HEK293 (cell line): ENCODE data around the gene EML3.

Experiments used
- CTCF ChIA-PET: fragments of 350-600 bp; formaldehyde crosslinking; extraction: SDS; loops from one replicate; lab custom pipeline; 2021; ENCODE audit warnings: antibody characterized with exemption; lab: Yijun Ruan, JAX
- POLR2A ChIA-PET: fragments of 300-600 bp; formaldehyde crosslinking; extraction: SDS; loops from one replicate; lab custom pipeline; 2020; ENCODE audit warnings: antibody characterized with exemption, inconsistent platforms; lab: Yijun Ruan, JAX
- H3K27ac ChIP-seq: fragments of 200-500 bp; sonication (Bioruptor generic); 2 replicates; pipeline ENCODE4 v1.5.1; 2014; ENCODE audit warnings: low read depth, low read length, control low read depth, inconsistent platforms; ENCODE audit errors: extremely low read depth
- H3K36me3 ChIP-seq, 2 experiments: fragments of 200-500 bp in 1 of 2; sonication (Bioruptor generic) in 1 of 2; 1 replicate in 1 of 2; 2 replicates in 1 of 2; pipeline ENCODE4 v1.5.1; 2014 to 2017; ENCODE audit warnings: inconsistent platforms in 2 of 2, low read length in 2 of 2; ENCODE audit not compliant: control insufficient read depth in 2 of 2, insufficient read depth in 1 of 2
- H3K4me1 ChIP-seq: fragments of 200-500 bp; sonication (Bioruptor generic); 2 replicates; pipeline ENCODE4 v1.5.1; 2014; ENCODE audit warnings: mild to moderate bottlenecking, low read length, inconsistent platforms; ENCODE audit not compliant: control insufficient read depth, insufficient read depth
- H3K4me3 ChIP-seq: 2 replicates; pipeline ENCODE4 v1.5.1; 2011; ENCODE audit warnings: low read depth, mild to moderate bottlenecking, control low read depth, low read length, moderate library complexity
- H3K9me3 ChIP-seq: fragments of 200-500 bp; sonication (Bioruptor generic); 2 replicates; pipeline ENCODE4 v1.5.1; 2014; ENCODE audit warnings: low read depth, low read length, inconsistent platforms; ENCODE audit not compliant: control insufficient read depth, insufficient read depth
- KLF16 ChIP-seq: fragments of 450-650 bp; formaldehyde crosslinking; IDR thresholded peaks from 2 replicates; pipeline ENCODE4 v1.5.1; 2017; ENCODE audit warnings: missing biosample characterization, missing genetic modification characterization
- SP2 ChIP-seq: fragments of 450-650 bp; formaldehyde crosslinking; IDR thresholded peaks from 2 replicates; pipeline ENCODE4 v1.5.1; 2016; ENCODE audit warnings: missing biosample characterization, missing genetic modification characterization
- ZBTB20 ChIP-seq: fragments of 450-650 bp; formaldehyde crosslinking; IDR thresholded peaks from 2 replicates; pipeline ENCODE4 v1.5.1; 2016; ENCODE audit warnings: missing biosample characterization, missing genetic modification characterization
- ZEB2 ChIP-seq: fragments of 450-650 bp; formaldehyde crosslinking; IDR thresholded peaks from 2 replicates; pipeline ENCODE4 v1.5.1; 2016; ENCODE audit warnings: missing biosample characterization, missing genetic modification characterization
- ZIC2 ChIP-seq: fragments of 450-650 bp; formaldehyde crosslinking; IDR thresholded peaks from 2 replicates; pipeline ENCODE4 v1.5.1; 2016; ENCODE audit warnings: missing biosample characterization, missing genetic modification characterization
- ZNF335 ChIP-seq: fragments of 450-650 bp; formaldehyde crosslinking; conservative IDR thresholded peaks from 2 replicates; pipeline ENCODE4 v1.5.1; 2016; ENCODE audit warnings: missing biosample characterization, missing genetic modification characterization
- ZNF404 ChIP-seq: fragments of 450-650 bp; formaldehyde crosslinking; IDR thresholded peaks from 2 replicates; pipeline ENCODE4 v1.5.1; 2017; ENCODE audit warnings: missing biosample characterization, missing genetic modification characterization
- ZNF426 ChIP-seq: fragments of 450-650 bp; formaldehyde crosslinking; IDR thresholded peaks from 2 replicates; pipeline ENCODE4 v1.5.1; 2017; ENCODE audit warnings: missing biosample characterization, missing genetic modification characterization, mild to moderate bottlenecking, inconsistent platforms, moderate library complexity
- ZNF473 ChIP-seq: fragments of 450-650 bp; formaldehyde crosslinking; IDR thresholded peaks from 2 replicates; pipeline ENCODE4 v1.5.1; 2017; ENCODE audit warnings: missing biosample characterization, missing genetic modification characterization
- ZNF501 ChIP-seq: fragments of 450-650 bp; formaldehyde crosslinking; IDR thresholded peaks from 2 replicates; pipeline ENCODE4 v1.5.1; 2016; ENCODE audit warnings: missing biosample characterization, missing genetic modification characterization
- ZNF629 ChIP-seq: fragments of 450-650 bp; formaldehyde crosslinking; IDR thresholded peaks from 2 replicates; pipeline ENCODE4 v1.5.1; 2017; ENCODE audit warnings: missing biosample characterization, missing genetic modification characterization
- ZNF776 ChIP-seq: fragments of 450-650 bp; formaldehyde crosslinking; IDR thresholded peaks from 2 replicates; pipeline ENCODE4 v1.5.0; 2017; ENCODE audit warnings: missing biosample characterization, missing genetic modification characterization, borderline replicate concordance
- ZNF777 ChIP-seq: fragments of 450-650 bp; formaldehyde crosslinking; IDR thresholded peaks from 2 replicates; pipeline ENCODE4 v1.5.1; 2017; ENCODE audit warnings: missing biosample characterization, missing genetic modification characterization, borderline replicate concordance
- ZXDB ChIP-seq: fragments of 450-650 bp; formaldehyde crosslinking; IDR thresholded peaks from 2 replicates; pipeline ENCODE4 v1.5.1; 2016; ENCODE audit warnings: missing biosample characterization, missing genetic modification characterization
- TF ChIP-seq, protein P1 (sequence below): fragments of 450-650 bp; formaldehyde crosslinking; IDR thresholded peaks from 2 replicates; pipeline ENCODE4 v1.5.1; 2016; ENCODE audit warnings: missing biosample characterization, missing genetic modification characterization
- TF ChIP-seq, protein P2 (sequence below): fragments of 450-650 bp; formaldehyde crosslinking; conservative IDR thresholded peaks from 2 replicates; pipeline ENCODE4 v1.5.1; 2016; ENCODE audit warnings: low read depth, missing biosample characterization, missing genetic modification characterization
- TF ChIP-seq, protein P3 (sequence below): fragments of 450-650 bp; formaldehyde crosslinking; IDR thresholded peaks from 2 replicates; pipeline ENCODE4 v1.5.1; 2016; ENCODE audit warnings: missing biosample characterization, missing genetic modification characterization
- TF ChIP-seq, protein P4 (sequence below): fragments of 450-650 bp; formaldehyde crosslinking; IDR thresholded peaks from 2 replicates; pipeline ENCODE4 v1.5.1; 2017; ENCODE audit warnings: missing biosample characterization, missing genetic modification characterization

Gene EML3

DNA sequence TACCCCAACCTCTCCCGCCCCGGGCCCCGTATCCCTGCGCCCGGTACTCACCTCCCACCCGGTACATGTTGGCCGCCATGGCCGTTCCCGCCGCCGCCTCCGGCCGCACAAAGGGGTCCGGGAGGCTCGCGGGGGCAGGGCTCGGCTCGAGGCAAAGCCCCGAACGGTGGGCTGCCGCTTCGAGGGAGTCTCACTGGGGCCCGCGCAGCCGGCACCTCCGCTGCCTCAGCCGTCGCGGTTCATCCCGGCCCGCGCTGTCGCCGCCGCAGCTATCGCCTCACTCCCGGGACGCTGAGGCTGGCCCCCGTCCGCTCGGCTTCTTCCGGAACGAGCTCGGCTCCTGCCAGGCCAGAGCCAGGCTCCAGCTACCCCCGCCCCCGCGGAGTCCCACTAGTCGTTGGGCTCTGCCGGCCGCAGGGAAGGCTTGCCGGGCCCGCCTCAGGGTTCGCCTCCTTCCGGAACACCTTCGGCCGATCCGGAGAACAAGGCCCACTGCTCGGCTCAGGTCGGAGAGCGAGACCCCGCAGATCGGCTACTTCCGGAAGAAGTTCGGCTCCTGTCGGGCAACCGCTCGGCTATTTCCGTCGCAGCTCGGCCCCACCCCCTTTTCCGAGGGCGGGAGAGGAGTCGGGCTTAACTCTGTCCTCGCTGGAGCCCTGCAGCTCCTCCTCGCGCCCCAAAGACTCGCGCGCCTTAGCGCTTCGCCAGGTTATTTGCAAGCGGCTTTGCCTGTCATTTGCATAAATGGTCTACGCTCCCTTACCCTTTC is 11.0 kb downstream of the EML3 start, which contains the start of gene MTA2 (continued):
- TF ChIP-seq, protein P1, sequence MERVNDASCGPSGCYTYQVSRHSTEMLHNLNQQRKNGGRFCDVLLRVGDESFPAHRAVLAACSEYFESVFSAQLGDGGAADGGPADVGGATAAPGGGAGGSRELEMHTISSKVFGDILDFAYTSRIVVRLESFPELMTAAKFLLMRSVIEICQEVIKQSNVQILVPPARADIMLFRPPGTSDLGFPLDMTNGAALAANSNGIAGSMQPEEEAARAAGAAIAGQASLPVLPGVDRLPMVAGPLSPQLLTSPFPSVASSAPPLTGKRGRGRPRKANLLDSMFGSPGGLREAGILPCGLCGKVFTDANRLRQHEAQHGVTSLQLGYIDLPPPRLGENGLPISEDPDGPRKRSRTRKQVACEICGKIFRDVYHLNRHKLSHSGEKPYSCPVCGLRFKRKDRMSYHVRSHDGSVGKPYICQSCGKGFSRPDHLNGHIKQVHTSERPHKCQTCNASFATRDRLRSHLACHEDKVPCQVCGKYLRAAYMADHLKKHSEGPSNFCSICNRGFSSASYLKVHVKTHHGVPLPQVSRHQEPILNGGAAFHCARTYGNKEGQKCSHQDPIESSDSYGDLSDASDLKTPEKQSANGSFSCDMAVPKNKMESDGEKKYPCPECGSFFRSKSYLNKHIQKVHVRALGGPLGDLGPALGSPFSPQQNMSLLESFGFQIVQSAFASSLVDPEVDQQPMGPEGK (tag by site-specific recombination): peak; percentile 56
- no peak for TF ChIP-seq ZNF404 (tag by site-specific recombination)
- peak; percentile 84 for TF ChIP-seq ZBTB20 (tag by site-specific recombination)
- peak; percentile 75 for TF ChIP-seq SP2 (tag by site-specific recombination)
- TF ChIP-seq, protein P2, sequence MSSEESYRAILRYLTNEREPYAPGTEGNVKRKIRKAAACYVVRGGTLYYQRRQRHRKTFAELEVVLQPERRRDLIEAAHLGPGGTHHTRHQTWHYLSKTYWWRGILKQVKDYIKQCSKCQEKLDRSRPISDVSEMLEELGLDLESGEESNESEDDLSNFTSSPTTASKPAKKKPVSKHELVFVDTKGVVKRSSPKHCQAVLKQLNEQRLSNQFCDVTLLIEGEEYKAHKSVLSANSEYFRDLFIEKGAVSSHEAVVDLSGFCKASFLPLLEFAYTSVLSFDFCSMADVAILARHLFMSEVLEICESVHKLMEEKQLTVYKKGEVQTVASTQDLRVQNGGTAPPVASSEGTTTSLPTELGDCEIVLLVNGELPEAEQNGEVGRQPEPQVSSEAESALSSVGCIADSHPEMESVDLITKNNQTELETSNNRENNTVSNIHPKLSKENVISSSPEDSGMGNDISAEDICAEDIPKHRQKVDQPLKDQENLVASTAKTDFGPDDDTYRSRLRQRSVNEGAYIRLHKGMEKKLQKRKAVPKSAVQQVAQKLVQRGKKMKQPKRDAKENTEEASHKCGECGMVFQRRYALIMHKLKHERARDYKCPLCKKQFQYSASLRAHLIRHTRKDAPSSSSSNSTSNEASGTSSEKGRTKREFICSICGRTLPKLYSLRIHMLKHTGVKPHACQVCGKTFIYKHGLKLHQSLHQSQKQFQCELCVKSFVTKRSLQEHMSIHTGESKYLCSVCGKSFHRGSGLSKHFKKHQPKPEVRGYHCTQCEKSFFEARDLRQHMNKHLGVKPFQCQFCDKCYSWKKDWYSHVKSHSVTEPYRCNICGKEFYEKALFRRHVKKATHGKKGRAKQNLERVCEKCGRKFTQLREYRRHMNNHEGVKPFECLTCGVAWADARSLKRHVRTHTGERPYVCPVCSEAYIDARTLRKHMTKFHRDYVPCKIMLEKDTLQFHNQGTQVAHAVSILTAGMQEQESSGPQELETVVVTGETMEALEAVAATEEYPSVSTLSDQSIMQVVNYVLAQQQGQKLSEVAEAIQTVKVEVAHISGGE (tag by site-specific recombination): peak; percentile 37
- 0 out of 2 replicates have a peak, but pooled peaks have one; percentile 15 for TF ChIP-seq ZEB2 (tag by site-specific recombination)
- peak; percentile 43; the same call in 1 of the 2 replicates for TF ChIP-seq ZNF501 (tag by site-specific recombination)

DNA sequence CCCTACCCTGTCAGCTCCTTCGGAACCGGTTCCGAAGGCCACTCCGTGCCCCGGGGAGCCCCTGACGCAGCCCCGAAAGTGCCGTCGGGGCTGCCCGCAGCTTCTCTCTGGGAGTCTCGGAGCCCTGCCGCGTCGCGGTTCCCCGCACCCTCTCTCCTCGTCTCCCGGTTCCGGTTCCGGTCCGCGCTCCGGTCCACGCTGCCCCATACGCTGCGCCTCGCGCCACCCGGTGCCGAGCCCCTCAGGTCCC is 11.5 kb downstream of the EML3 start:
- peak overlapping the region; percentile 91 for H3K4me3 ChIP-seq
- no peak for TF ChIP-seq ZNF473 (tag by site-specific recombination)
- TF ChIP-seq ZNF777 (tag by site-specific recombination): 0 out of 2 replicates have a peak, but pooled peaks have one; percentile 54
- 0 out of 2 replicates have a peak, but pooled peaks have one; percentile 18 for TF ChIP-seq ZNF629 (tag by site-specific recombination)
- peak; percentile 62 for TF ChIP-seq KLF16 (tag by site-specific recombination)
- TF ChIP-seq ZNF335 (tag by site-specific recombination): peak; percentile 40
- TF ChIP-seq, protein P2 (tag by site-specific recombination): peak; percentile 79; the same call in 1 of the 2 replicates
- TF ChIP-seq, protein P3, sequence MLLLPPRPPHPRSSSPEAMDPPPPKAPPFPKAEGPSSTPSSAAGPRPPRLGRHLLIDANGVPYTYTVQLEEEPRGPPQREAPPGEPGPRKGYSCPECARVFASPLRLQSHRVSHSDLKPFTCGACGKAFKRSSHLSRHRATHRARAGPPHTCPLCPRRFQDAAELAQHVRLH (tag by site-specific recombination): no peak
- TF ChIP-seq ZXDB (tag by site-specific recombination): no peak
- TF ChIP-seq, protein P4, sequence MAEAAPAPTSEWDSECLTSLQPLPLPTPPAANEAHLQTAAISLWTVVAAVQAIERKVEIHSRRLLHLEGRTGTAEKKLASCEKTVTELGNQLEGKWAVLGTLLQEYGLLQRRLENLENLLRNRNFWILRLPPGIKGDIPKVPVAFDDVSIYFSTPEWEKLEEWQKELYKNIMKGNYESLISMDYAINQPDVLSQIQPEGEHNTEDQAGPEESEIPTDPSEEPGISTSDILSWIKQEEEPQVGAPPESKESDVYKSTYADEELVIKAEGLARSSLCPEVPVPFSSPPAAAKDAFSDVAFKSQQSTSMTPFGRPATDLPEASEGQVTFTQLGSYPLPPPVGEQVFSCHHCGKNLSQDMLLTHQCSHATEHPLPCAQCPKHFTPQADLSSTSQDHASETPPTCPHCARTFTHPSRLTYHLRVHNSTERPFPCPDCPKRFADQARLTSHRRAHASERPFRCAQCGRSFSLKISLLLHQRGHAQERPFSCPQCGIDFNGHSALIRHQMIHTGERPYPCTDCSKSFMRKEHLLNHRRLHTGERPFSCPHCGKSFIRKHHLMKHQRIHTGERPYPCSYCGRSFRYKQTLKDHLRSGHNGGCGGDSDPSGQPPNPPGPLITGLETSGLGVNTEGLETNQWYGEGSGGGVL (tag by site-specific recombination): peak; percentile 19; the same call in 1 of the 2 replicates
- peak; percentile 47 for TF ChIP-seq ZIC2 (tag by site-specific recombination)
- TF ChIP-seq ZNF426 (tag by site-specific recombination): no peak
- TF ChIP-seq ZNF776 (tag by site-specific recombination): no peak
- TF ChIP-seq ZEB2 (tag by site-specific recombination): no peak; the same call in 1 of the 2 replicates
- H3K27ac ChIP-seq: peak overlapping the region; percentile 95
- H3K4me1 ChIP-seq: no peaks in the 10 kb centered on the region
- ChIA-PET CTCF (interaction anchor here (1.0 to 2.4 kb wide), 5 partner anchors 10 to 206 kb away, joined by 3 to 12 read pairs (median 5); partner anchors contain the start of genes GANAB, ROM1 and TUT1), POLR2A (interaction anchor here (0.6 to 4.2 kb wide), 29 partner anchors 9 to 280 kb away, joined by 3 to 140 read pairs (median 5); partner anchors contain the start of genes B3GAT3, C11orf98, CSKMT and EEF1G)
- peaks cover 17 to 68% of the 10 kb centered on the region in 2 experiments; a peak in 2 of 3 replicates for H3K36me3 ChIP-seq
- no peaks in the 10 kb centered on the region for H3K9me3 ChIP-seq
